Endothelial cell of umbilical vein (primary cell): ENCODE data around the gene FTO.

Experiments
- CTCF ChIP-seq, 2 donors: IDR thresholded peaks; 1 replicate in 1 of 2; 2 replicates in 1 of 2; pipeline ENCODE4 v1.5.1; 2011; ENCODE audit warnings: low read length in 2 of 2, mild to moderate bottlenecking in 2 of 2, moderate library complexity in 2 of 2, control low read depth in 1 of 2, inconsistent platforms in 1 of 2, low read depth in 1 of 2; ENCODE audit not compliant: insufficient read depth in 1 of 2; ENCODE audit errors: extremely low read depth in 1 of 2
- GATA2 ChIP-seq: IDR thresholded peaks from 2 replicates; pipeline ENCODE4 v1.7.0; 2011; ENCODE audit warnings: low read depth, mild to moderate bottlenecking, moderate library complexity, mixed read lengths, low read length; ENCODE audit not compliant: insufficient read length, insufficient read depth

- TF ChIP-seq GATA2: no peak
- TF ChIP-seq CTCF (IDR thresholded peaks at IDR 0.05; ENCODE audit: extremely low read depth in 1 of 2, insufficient read depth in 1 of 2, low read depth in 1 of 2, low read length in 2 of 2): no peak
These were observed 11.0 kb downstream of the FTO start for GRCh38 chr16:53715023-53715384.
